ENCODE data around the gene IL1B.

DNA sequence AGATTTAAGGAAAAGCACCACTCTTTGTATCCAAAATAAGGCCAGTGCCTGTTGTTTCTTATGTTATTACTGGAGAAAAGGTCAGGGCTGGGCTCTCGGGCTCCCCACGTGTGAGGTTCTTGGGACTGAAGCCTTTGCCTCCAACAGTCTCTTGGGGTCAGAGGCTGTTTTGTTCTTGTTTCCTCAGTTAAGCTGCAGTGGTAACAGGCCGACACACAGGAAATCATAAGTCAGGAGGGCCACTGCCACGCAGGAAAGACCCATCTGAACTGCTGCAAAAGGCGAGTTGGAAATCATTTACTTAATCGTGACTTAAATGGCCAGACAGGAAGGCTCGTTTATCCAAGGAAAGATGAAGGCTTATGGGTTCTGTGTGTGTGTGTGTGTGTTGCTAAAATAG lies 44.1 kb upstream of the IL1B start:
- TF ChIP-seq, protein P1, sequence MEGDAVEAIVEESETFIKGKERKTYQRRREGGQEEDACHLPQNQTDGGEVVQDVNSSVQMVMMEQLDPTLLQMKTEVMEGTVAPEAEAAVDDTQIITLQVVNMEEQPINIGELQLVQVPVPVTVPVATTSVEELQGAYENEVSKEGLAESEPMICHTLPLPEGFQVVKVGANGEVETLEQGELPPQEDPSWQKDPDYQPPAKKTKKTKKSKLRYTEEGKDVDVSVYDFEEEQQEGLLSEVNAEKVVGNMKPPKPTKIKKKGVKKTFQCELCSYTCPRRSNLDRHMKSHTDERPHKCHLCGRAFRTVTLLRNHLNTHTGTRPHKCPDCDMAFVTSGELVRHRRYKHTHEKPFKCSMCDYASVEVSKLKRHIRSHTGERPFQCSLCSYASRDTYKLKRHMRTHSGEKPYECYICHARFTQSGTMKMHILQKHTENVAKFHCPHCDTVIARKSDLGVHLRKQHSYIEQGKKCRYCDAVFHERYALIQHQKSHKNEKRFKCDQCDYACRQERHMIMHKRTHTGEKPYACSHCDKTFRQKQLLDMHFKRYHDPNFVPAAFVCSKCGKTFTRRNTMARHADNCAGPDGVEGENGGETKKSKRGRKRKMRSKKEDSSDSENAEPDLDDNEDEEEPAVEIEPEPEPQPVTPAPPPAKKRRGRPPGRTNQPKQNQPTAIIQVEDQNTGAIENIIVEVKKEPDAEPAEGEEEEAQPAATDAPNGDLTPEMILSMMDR (IDR thresholded peaks at IDR 0.05), result no peak
- no peak for TF ChIP-seq POLR2A (IDR thresholded peaks at IDR 0.05)

All from uterus (tissue), 2 donors.